DOHH2 (cell line): ENCODE measurements around the gene PATJ.
"Not testable (repeated sequence)": the region's sequence is repeated elsewhere in the genome, so short reads cannot be mapped to it uniquely, and the experiment has no call there.

Experiments
- H3F3A ChIP-seq: fragments of 200-600 bp; sonication (generic), shearing (Covaris generic); 2 replicates; pipeline ENCODE4 v1.6.0; 2016; ENCODE audit warnings: antibody characterized with exemption, mild to moderate bottlenecking; ENCODE audit not compliant: control insufficient read depth, insufficient read depth
- H3K27ac ChIP-seq: fragments of 200-600 bp; sonication (generic); 2 replicates; pipeline ENCODE4 v1.5.1; 2014; ENCODE audit warnings: low read depth, mild to moderate bottlenecking, low read length, moderate library complexity
- H3K27me3 ChIP-seq: fragments of 200-600 bp; sonication (generic); 2 replicates; pipeline ENCODE4 v1.6.1; 2014; ENCODE audit warnings: mild to moderate bottlenecking, low read length, mixed read lengths; ENCODE audit not compliant: control insufficient read depth
- H3K36me3 ChIP-seq: fragments of 200-600 bp; sonication (generic); 2 replicates; pipeline ENCODE4 v1.6.1; 2014; ENCODE audit warnings: mild to moderate bottlenecking, low read length, moderate library complexity, mixed read lengths; ENCODE audit not compliant: control insufficient read depth
- H3K4me1 ChIP-seq: fragments of 200-600 bp; sonication (generic); 2 replicates; pipeline ENCODE4 v1.6.1; 2014; ENCODE audit warnings: mild to moderate bottlenecking, low read length, mixed read lengths; ENCODE audit not compliant: control insufficient read depth
- H3K4me2 ChIP-seq: fragments of 200-600 bp; sonication (generic); 2 replicates; pipeline ENCODE4 v1.6.0; 2014; ENCODE audit warnings: mild to moderate bottlenecking, low read length, moderate library complexity
- H3K4me3 ChIP-seq: fragments of 200-600 bp; sonication (generic); 2 replicates; pipeline ENCODE4 v1.5.1; 2014; ENCODE audit warnings: mild to moderate bottlenecking, low read length, mixed read lengths
- H3K79me2 ChIP-seq: fragments of 200-600 bp; sonication (generic); 2 replicates; pipeline ENCODE4 v1.6.1; 2014; ENCODE audit warnings: mild to moderate bottlenecking, low read length, mixed read lengths; ENCODE audit not compliant: control insufficient read depth
- H3K9me2 ChIP-seq: fragments of 200-600 bp; sonication (generic); replicated peaks from 2 replicates; pipeline ENCODE4 v1.6.1; 2014; ENCODE audit warnings: mild to moderate bottlenecking, low read length, mixed read lengths; ENCODE audit not compliant: control insufficient read depth
- H3K9me3 ChIP-seq: fragments of 200-600 bp; sonication (generic); 2 replicates; pipeline ENCODE4 v1.6.1; 2014; ENCODE audit warnings: antibody characterized with exemption, low read length, mixed read lengths; ENCODE audit not compliant: control insufficient read depth, insufficient read depth
- H4K20me1 ChIP-seq: fragments of 200-600 bp; sonication (generic); 2 replicates; pipeline ENCODE4 v1.6.0; 2014; ENCODE audit warnings: low read depth, mild to moderate bottlenecking, antibody characterized with exemption, low read length, moderate library complexity; ENCODE audit not compliant: control insufficient read depth, insufficient read depth
- EZH2phosphoT487 ChIP-seq: fragments of 200-600 bp; sonication (generic); IDR thresholded peaks from 2 replicates; pipeline ENCODE4 v1.6.1; 2017; ENCODE audit warnings: borderline replicate concordance, mild to moderate bottlenecking, antibody characterized with exemption, low read length, moderate library complexity, mixed read lengths
- TF ChIP-seq, protein P1 (sequence below): fragments of 200-600 bp; sonication (generic); IDR thresholded peaks from one replicate; pipeline ENCODE4 v1.5.1; 2014; ENCODE audit warnings: antibody characterized with exemption, mild to moderate bottlenecking, low read depth, low read length; ENCODE audit not compliant: poor library complexity, severe bottlenecking

Gene PATJ

DNA sequence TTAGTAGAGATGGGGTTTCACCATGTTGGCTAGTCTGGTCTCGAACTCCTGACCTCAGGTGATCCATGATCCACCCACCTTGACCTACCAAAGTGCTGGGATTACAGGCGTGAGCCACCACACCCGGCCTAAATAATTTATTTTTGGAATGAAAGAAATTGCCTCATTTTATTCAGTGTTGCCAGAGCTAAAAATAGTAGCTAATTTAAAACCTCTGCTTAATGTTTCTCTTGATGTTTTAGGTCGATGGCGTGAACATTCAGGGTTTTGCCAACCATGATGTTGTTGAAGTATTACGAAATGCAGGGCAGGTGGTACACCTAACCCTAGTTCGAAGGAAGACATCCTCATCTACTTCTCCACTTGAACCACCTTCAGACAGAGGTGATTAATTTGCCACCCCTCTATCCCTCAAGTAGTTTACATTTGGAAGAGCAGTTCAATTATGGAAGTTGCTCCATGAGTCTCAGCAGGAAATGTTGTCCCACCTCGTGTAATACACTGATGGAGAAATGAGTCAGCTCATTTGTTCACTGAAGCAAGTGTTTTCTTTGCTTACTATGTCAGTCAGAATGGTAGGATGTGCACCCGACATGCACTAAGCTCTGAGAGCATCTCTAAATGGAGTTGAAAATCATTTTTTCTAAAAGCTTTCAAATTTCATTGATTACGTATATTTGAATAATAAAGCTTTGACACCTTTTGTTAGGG lies 54.9 kb downstream of the PATJ start:
- Histone ChIP-seq H3K4me3 (no peak overlapping the region), H3K4me1 (no peaks in the 10 kb centered on the region), H3F3A (no peaks in the 10 kb centered on the region), H3K4me2 (no peak overlapping the region), H4K20me1 (no peaks in the 10 kb centered on the region), H3K9me2 (no peaks in the 10 kb centered on the region), H3K27me3 (no peaks in the 10 kb centered on the region), H3K9me3 (no peaks in the 10 kb centered on the region), H3K79me2 (no peaks in the 10 kb centered on the region), H3K27ac (no peak overlapping the region), H3K36me3 (peaks cover 3% of the 10 kb centered on the region; the same call in 1 of the 2 replicates)
- TF ChIP-seq, protein P1, sequence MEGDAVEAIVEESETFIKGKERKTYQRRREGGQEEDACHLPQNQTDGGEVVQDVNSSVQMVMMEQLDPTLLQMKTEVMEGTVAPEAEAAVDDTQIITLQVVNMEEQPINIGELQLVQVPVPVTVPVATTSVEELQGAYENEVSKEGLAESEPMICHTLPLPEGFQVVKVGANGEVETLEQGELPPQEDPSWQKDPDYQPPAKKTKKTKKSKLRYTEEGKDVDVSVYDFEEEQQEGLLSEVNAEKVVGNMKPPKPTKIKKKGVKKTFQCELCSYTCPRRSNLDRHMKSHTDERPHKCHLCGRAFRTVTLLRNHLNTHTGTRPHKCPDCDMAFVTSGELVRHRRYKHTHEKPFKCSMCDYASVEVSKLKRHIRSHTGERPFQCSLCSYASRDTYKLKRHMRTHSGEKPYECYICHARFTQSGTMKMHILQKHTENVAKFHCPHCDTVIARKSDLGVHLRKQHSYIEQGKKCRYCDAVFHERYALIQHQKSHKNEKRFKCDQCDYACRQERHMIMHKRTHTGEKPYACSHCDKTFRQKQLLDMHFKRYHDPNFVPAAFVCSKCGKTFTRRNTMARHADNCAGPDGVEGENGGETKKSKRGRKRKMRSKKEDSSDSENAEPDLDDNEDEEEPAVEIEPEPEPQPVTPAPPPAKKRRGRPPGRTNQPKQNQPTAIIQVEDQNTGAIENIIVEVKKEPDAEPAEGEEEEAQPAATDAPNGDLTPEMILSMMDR = no peak
- TF ChIP-seq EZH2phosphoT487 = no peak

DNA sequence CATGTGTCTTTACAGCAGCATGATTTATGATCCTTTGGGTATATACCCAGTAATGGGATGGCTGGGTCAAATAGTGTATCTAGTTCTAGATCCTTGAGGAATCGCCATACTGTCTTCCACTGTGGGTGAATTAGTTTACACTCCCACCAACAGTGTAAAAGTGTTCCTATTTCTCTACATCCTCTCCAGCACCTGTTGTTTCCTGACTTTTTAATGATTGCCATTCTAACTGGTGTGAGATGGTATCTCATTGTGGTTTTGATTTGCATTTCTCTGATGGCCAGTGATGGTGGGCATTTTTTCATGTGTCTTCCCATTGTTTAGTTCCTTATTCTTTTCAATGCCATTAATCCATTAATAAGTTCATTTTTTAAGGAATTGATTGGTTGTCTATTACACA lies 58.8 kb downstream of the PATJ start:
- not testable (repeated sequence) for H3K79me2 ChIP-seq, H3K36me3 ChIP-seq, H3K4me2 ChIP-seq, H3K9me2 ChIP-seq, H3K27me3 ChIP-seq, H4K20me1 ChIP-seq, H3K9me3 ChIP-seq, H3K4me1 ChIP-seq, H3K27ac ChIP-seq, H3F3A ChIP-seq, H3K4me3 ChIP-seq

DNA sequence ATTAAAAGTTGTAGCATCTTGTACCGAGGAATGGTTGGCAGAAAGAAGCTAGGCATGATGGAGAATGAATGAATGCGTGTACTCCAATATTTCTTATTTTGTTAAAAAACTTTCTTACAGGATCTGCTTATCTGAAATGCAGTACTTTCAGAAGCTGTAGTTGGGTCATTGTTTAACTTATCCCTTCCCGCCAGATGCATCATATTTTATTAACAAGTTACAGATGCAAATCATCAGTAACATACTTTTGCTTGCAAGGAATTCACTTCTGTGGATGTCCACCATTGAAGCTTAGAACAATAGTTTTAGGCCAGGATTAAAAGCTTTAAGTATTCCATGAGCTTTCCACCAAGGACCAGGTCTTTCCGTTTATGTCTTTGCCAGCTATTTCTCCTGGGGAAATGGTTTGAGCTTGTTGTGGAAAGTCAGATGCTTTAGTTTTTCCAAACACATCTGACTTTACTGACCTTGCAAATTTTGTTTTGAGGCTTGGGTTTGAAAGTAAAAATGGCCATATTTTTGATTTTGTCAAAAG lies 65.4 kb downstream of the PATJ start:
- H3K4me1 ChIP-seq = no peaks in the 10 kb centered on the region
- H3K9me2 ChIP-seq = no peaks in the 10 kb centered on the region
- H3K27ac ChIP-seq = no peak overlapping the region
- H3K27me3 ChIP-seq = no peaks in the 10 kb centered on the region
- H3K79me2 ChIP-seq = no peaks in the 10 kb centered on the region
- TF ChIP-seq, protein P1 = no peak
- no peak for TF ChIP-seq EZH2phosphoT487
- no peak overlapping the region for H3K4me3 ChIP-seq
- H3K9me3 ChIP-seq = no peaks in the 10 kb centered on the region
- 0 out of 2 replicates have a peak, but pooled peaks cover 2% of the 10 kb centered on the region for H3K36me3 ChIP-seq
- no peak overlapping the region for H3K4me2 ChIP-seq
- H3F3A ChIP-seq = no peaks in the 10 kb centered on the region
- no peaks in the 10 kb centered on the region for H4K20me1 ChIP-seq

DNA sequence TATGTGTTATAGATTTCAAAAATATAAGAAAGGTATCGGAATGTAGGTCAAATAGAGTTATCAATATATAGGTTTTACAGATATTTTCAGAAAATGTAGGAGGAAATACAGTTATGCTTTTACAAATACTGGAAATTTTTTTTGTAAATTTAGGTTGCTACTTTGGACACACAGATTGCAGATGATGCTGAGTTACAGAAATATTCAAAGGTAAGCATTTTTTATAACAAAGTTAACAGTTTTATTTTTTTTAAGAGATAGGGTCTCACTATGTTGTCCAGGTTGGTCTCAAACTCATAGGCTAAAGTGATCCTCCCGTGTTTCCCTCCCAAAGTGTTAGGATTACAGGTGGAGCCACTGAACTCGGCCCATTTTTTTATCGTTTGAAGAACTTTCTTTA lies 66.0 kb downstream of the PATJ start:
- H3K4me1 ChIP-seq = no peaks in the 10 kb centered on the region

More for the DNA sequence above, 66.0 kb downstream of the PATJ start:
- H3K4me3 ChIP-seq = no peak overlapping the region
- no peak overlapping the region for H3K4me2 ChIP-seq
- H3K27me3 ChIP-seq = no peaks in the 10 kb centered on the region
- no peak for TF ChIP-seq EZH2phosphoT487
- TF ChIP-seq, protein P1 = no peak
- H3F3A ChIP-seq = no peaks in the 10 kb centered on the region
- 0 out of 2 replicates have a peak, but pooled peaks cover 2% of the 10 kb centered on the region for H3K36me3 ChIP-seq
- H3K79me2 ChIP-seq = no peaks in the 10 kb centered on the region
- H3K9me2 ChIP-seq = no peaks in the 10 kb centered on the region
- no peaks in the 10 kb centered on the region for H3K9me3 ChIP-seq
- H3K27ac ChIP-seq = no peak overlapping the region
- H4K20me1 ChIP-seq = no peaks in the 10 kb centered on the region
